GM18505 (cell line): ENCODE results near the gene B4GALT6.

Source experiments
- ATAC-seq: cut with Tn5 transposase; IDR thresholded peaks from one replicate; pipeline ENCODE4 v1.9.1; 2021; ENCODE audit not compliant: unreplicated experiment
- POLR2A ChIP-seq: IDR thresholded peaks from 4 replicates; pipeline ENCODE4 v1.6.1; 2011; ENCODE audit warnings: borderline replicate concordance; ENCODE audit not compliant: insufficient read depth, insufficient read length; ENCODE audit errors: extremely low read depth

Gene B4GALT6

GRCh38 chr18:31576670-31577069, 107.7 kb downstream of the B4GALT6 start:
- ATAC-seq, result no peak
- TF ChIP-seq POLR2A, result no peak

- TF ChIP-seq POLR2A, result no peak
- ATAC-seq, result no peak
These were observed 108.7 kb downstream of the B4GALT6 start for GRCh38 chr18:31575515-31576257.

- no peak for TF ChIP-seq POLR2A
- ATAC-seq, result no peak
These were observed 110.0 kb downstream of the B4GALT6 start for GRCh38 chr18:31574359-31574758.
